ENCODE data around the gene ASB5.

ASB5 gene

GRCh38 chr4:176210101-176210500 is 58.9 kb downstream of the ASB5 start:
- no CpG with 5 or more reads among the region's 3 CpGs for WGBS (ENCODE audit: extremely low coverage, insufficient coverage, insufficient read length)

GRCh38 chr4:176209535-176209934 is 59.5 kb downstream of the ASB5 start:
- H4K91ac ChIP-seq (ENCODE audit: low read depth, low read length): no peak overlapping the region
- no peaks in the 10 kb centered on the region for H3K27me3 ChIP-seq (ENCODE audit: insufficient read depth, low read length)
- no peak overlapping the region for H3K9ac ChIP-seq (ENCODE audit: low read length)
- no peaks in the 10 kb centered on the region for H3K36me3 ChIP-seq (ENCODE audit: control insufficient read depth in 1 of 2, insufficient read depth in 2 of 2, low read length in 2 of 2)
- H4K12ac ChIP-seq (ENCODE audit: low read depth, low read length): no peak overlapping the region
- no peaks in the 10 kb centered on the region for H3K79me2 ChIP-seq (ENCODE audit: control insufficient read depth, insufficient read depth, low read length, poor library complexity)
- no CpG with 5 or more reads among the region's 4 CpGs for WGBS (ENCODE audit: extremely low coverage, insufficient coverage, insufficient read length)
- no peak overlapping the region for H3K23ac ChIP-seq (ENCODE audit: low read length)
- no peak overlapping the region for H3K14ac ChIP-seq (ENCODE audit: low read length)
- H3K9me3 ChIP-seq (ENCODE audit: insufficient read depth, low read depth, low read length): no peaks in the 10 kb centered on the region
- no peak overlapping the region for H3K4ac ChIP-seq (ENCODE audit: low read depth, low read length)
- no peak for DNase-seq
- H2BK120ac ChIP-seq (ENCODE audit: insufficient read depth, low read length, poor library complexity): no peak overlapping the region
- no peak overlapping the region for H3K4me2 ChIP-seq (ENCODE audit: low read length)
- H2AFZ ChIP-seq (ENCODE audit: insufficient read depth, low read length, poor library complexity): no peak overlapping the region
- no peak overlapping the region for H3K18ac ChIP-seq (ENCODE audit: low read length)
- no peak overlapping the region for H2AK5ac ChIP-seq (ENCODE audit: low read length)
- no peak overlapping the region for H2BK5ac ChIP-seq (ENCODE audit: low read depth, low read length, poor library complexity)
- no peaks in the 10 kb centered on the region for H3K79me1 ChIP-seq (ENCODE audit: low read length)
- H2BK12ac ChIP-seq (ENCODE audit: low read length): no peak overlapping the region
- H3K4me3 ChIP-seq (ENCODE audit: low read depth, low read length): no peak overlapping the region
- H3K27ac ChIP-seq (ENCODE audit: low read depth, low read length): no peak overlapping the region
- no peak overlapping the region for H4K8ac ChIP-seq (ENCODE audit: low read depth, low read length)
- no peaks in the 10 kb centered on the region for H3K4me1 ChIP-seq (ENCODE audit: control insufficient read depth in 1 of 2, insufficient read depth in 2 of 2, low read length in 2 of 2)

More at GRCh38 chr4:176210101-176210500, 58.9 kb downstream of the ASB5 start:
- H2AK5ac ChIP-seq (ENCODE audit: low read length): no peak overlapping the region
- no peak overlapping the region for H2BK5ac ChIP-seq (ENCODE audit: low read depth, low read length, poor library complexity)
- H3K4me2 ChIP-seq (ENCODE audit: low read length): no peak overlapping the region
- H3K27ac ChIP-seq (ENCODE audit: low read depth, low read length): no peak overlapping the region
- no peak overlapping the region for H4K91ac ChIP-seq (ENCODE audit: low read depth, low read length)
- no peak overlapping the region for H4K8ac ChIP-seq (ENCODE audit: low read depth, low read length)
- H2AFZ ChIP-seq (ENCODE audit: insufficient read depth, low read length, poor library complexity): no peak overlapping the region
- H3K36me3 ChIP-seq (ENCODE audit: control insufficient read depth in 1 of 2, insufficient read depth in 2 of 2, low read length in 2 of 2): no peaks in the 10 kb centered on the region
- no peaks in the 10 kb centered on the region for H3K9me3 ChIP-seq (ENCODE audit: insufficient read depth, low read depth, low read length)
- H3K4me1 ChIP-seq (ENCODE audit: control insufficient read depth in 1 of 2, insufficient read depth in 2 of 2, low read length in 2 of 2): no peaks in the 10 kb centered on the region
- no peak overlapping the region for H3K4ac ChIP-seq (ENCODE audit: low read depth, low read length)
- H3K27me3 ChIP-seq (ENCODE audit: insufficient read depth, low read length): no peaks in the 10 kb centered on the region
- H2BK12ac ChIP-seq (ENCODE audit: low read length): no peak overlapping the region
- no peak overlapping the region for H2BK120ac ChIP-seq (ENCODE audit: insufficient read depth, low read length, poor library complexity)
- no peak for DNase-seq
- H3K18ac ChIP-seq (ENCODE audit: low read length): no peak overlapping the region
- no peak overlapping the region for H3K23ac ChIP-seq (ENCODE audit: low read length)
- no peak overlapping the region for H4K12ac ChIP-seq (ENCODE audit: low read depth, low read length)
- no peak overlapping the region for H3K4me3 ChIP-seq (ENCODE audit: low read depth, low read length)
- H3K14ac ChIP-seq (ENCODE audit: low read length): no peak overlapping the region
- no peaks in the 10 kb centered on the region for H3K79me2 ChIP-seq (ENCODE audit: control insufficient read depth, insufficient read depth, low read length, poor library complexity)
- H3K9ac ChIP-seq (ENCODE audit: low read length): no peak overlapping the region
- no peaks in the 10 kb centered on the region for H3K79me1 ChIP-seq (ENCODE audit: low read length)

GRCh38 chr4:176207839-176208238 is 61.2 kb downstream of the ASB5 start:
- H3K9me3 ChIP-seq (ENCODE audit: insufficient read depth, low read depth, low read length): no peaks in the 10 kb centered on the region
- no CpG with 5 or more reads among the region's 5 CpGs for WGBS (ENCODE audit: extremely low coverage, insufficient coverage, insufficient read length)
- H4K12ac ChIP-seq (ENCODE audit: low read depth, low read length): no peak overlapping the region
- H3K79me2 ChIP-seq (ENCODE audit: control insufficient read depth, insufficient read depth, low read length, poor library complexity): no peaks in the 10 kb centered on the region
- DNase-seq: no peak
- no peak overlapping the region for H3K23ac ChIP-seq (ENCODE audit: low read length)
- H3K4me2 ChIP-seq (ENCODE audit: low read length): no peak overlapping the region
- H2BK12ac ChIP-seq (ENCODE audit: low read length): no peak overlapping the region
- H4K8ac ChIP-seq (ENCODE audit: low read depth, low read length): no peak overlapping the region
- H3K79me1 ChIP-seq (ENCODE audit: low read length): no peaks in the 10 kb centered on the region
- no peaks in the 10 kb centered on the region for H3K36me3 ChIP-seq (ENCODE audit: control insufficient read depth in 1 of 2, insufficient read depth in 2 of 2, low read length in 2 of 2)
- H2BK5ac ChIP-seq (ENCODE audit: low read depth, low read length, poor library complexity): no peak overlapping the region
- no peak overlapping the region for H3K9ac ChIP-seq (ENCODE audit: low read length)
- no peak overlapping the region for H3K18ac ChIP-seq (ENCODE audit: low read length)
- no peaks in the 10 kb centered on the region for H3K4me1 ChIP-seq (ENCODE audit: control insufficient read depth in 1 of 2, insufficient read depth in 2 of 2, low read length in 2 of 2)
- no peak overlapping the region for H4K91ac ChIP-seq (ENCODE audit: low read depth, low read length)
- H2AFZ ChIP-seq (ENCODE audit: insufficient read depth, low read length, poor library complexity): no peak overlapping the region
- H3K27ac ChIP-seq (ENCODE audit: low read depth, low read length): no peak overlapping the region
- H3K4me3 ChIP-seq (ENCODE audit: low read depth, low read length): no peak overlapping the region
- no peak overlapping the region for H3K4ac ChIP-seq (ENCODE audit: low read depth, low read length)
- H3K27me3 ChIP-seq (ENCODE audit: insufficient read depth, low read length): no peaks in the 10 kb centered on the region
- no peak overlapping the region for H2BK120ac ChIP-seq (ENCODE audit: insufficient read depth, low read length, poor library complexity)
- no peak overlapping the region for H2AK5ac ChIP-seq (ENCODE audit: low read length)
- H3K14ac ChIP-seq (ENCODE audit: low read length): no peak overlapping the region

GRCh38 chr4:176205299-176205698 is 63.7 kb downstream of the ASB5 start:
- Histone ChIP-seq H3K4me2 (ENCODE audit: low read length) (no peak overlapping the region), H4K12ac (ENCODE audit: low read depth, low read length) (no peak overlapping the region), H3K79me2 (ENCODE audit: control insufficient read depth, insufficient read depth, low read length, poor library complexity) (no peaks in the 10 kb centered on the region), H3K79me1 (ENCODE audit: low read length) (no peaks in the 10 kb centered on the region), H3K4me3 (ENCODE audit: low read depth, low read length) (no peak overlapping the region), H3K14ac (ENCODE audit: low read length) (no peak overlapping the region), H2BK12ac (ENCODE audit: low read length) (no peak overlapping the region), H3K36me3 (ENCODE audit: control insufficient read depth in 1 of 2, insufficient read depth in 2 of 2, low read length in 2 of 2) (no peaks in the 10 kb centered on the region), H4K91ac (ENCODE audit: low read depth, low read length) (no peak overlapping the region), H3K27me3 (ENCODE audit: insufficient read depth, low read length) (no peaks in the 10 kb centered on the region), H3K9ac (ENCODE audit: low read length) (no peak overlapping the region), H3K9me3 (ENCODE audit: insufficient read depth, low read depth, low read length) (peaks cover under 1% of the 10 kb centered on the region), H2BK120ac (ENCODE audit: insufficient read depth, low read length, poor library complexity) (no peak overlapping the region), H3K4ac (ENCODE audit: low read depth, low read length) (no peak overlapping the region), H3K27ac (ENCODE audit: low read depth, low read length) (no peak overlapping the region), H3K18ac (ENCODE audit: low read length) (no peak overlapping the region), H2BK5ac (ENCODE audit: low read depth, low read length, poor library complexity) (no peak overlapping the region), H3K4me1 (ENCODE audit: control insufficient read depth in 1 of 2, insufficient read depth in 2 of 2, low read length in 2 of 2) (no peaks in the 10 kb centered on the region), H2AFZ (ENCODE audit: insufficient read depth, low read length, poor library complexity) (no peak overlapping the region), H3K23ac (ENCODE audit: low read length) (no peak overlapping the region), H4K8ac (ENCODE audit: low read depth, low read length) (no peak overlapping the region), H2AK5ac (ENCODE audit: low read length) (no peak overlapping the region)
- no CpG with 5 or more reads among the region's 4 CpGs for WGBS (ENCODE audit: extremely low coverage, insufficient coverage, insufficient read length)
- no peak for DNase-seq

Data from trophoblast cell (in vitro differentiated cells and primary cell).